HEK293T (cell line): Measurements from ENCODE around the gene WWOX.

Source experiments
- CTCF ChIA-PET: fragments of 350-600 bp; formaldehyde crosslinking; extraction: SDS; loops from one replicate; lab custom pipeline; 2021; ENCODE audit warnings: antibody characterized with exemption, inconsistent platforms; lab: Yijun Ruan, JAX
- POLR2A ChIA-PET: fragments of 350-600 bp; formaldehyde crosslinking; extraction: SDS; loops from one replicate; lab custom pipeline; 2020; ENCODE audit warnings: antibody characterized with exemption, inconsistent platforms; lab: Yijun Ruan, JAX
- DNase-seq: peaks from one replicate; pipeline ENCODE4 v3.0.0; 2012; ENCODE audit warnings: mixed read lengths; ENCODE audit errors: extremely low spot score
- ARNT ChIP-seq: fragments of 450-650 bp; IDR thresholded peaks from 2 replicates; pipeline ENCODE4 v1.6.1; 2017; ENCODE audit warnings: mild to moderate bottlenecking
- BHLHE40 ChIP-seq: fragments of 450-650 bp; IDR thresholded peaks from 2 replicates; pipeline ENCODE4 v1.6.1; 2016; ENCODE audit warnings: mild to moderate bottlenecking, moderate library complexity, borderline replicate concordance
- CTBP1 ChIP-seq: fragments of 450-650 bp; IDR thresholded peaks from 2 replicates; pipeline ENCODE4 v1.6.1; 2016; ENCODE audit warnings: borderline replicate concordance
- ELF4 ChIP-seq: fragments of 450-650 bp; IDR thresholded peaks from 2 replicates; pipeline ENCODE4 v1.6.1; 2017; ENCODE audit warnings: antibody characterized with exemption
- FOXA1 ChIP-seq: fragments of 450-650 bp; IDR thresholded peaks from 2 replicates; pipeline ENCODE4 v1.6.1; 2016; ENCODE audit warnings: mild to moderate bottlenecking
- FOXK2 ChIP-seq: fragments of 450-650 bp; IDR thresholded peaks from 2 replicates; pipeline ENCODE4 v1.6.1; 2016; ENCODE audit warnings: mild to moderate bottlenecking
- FOXM1 ChIP-seq: fragments of 450-650 bp; IDR thresholded peaks from 2 replicates; pipeline ENCODE4 v1.6.1; 2017; ENCODE audit warnings: mild to moderate bottlenecking, borderline replicate concordance
- HDGF ChIP-seq: fragments of 450-650 bp; IDR thresholded peaks from 2 replicates; pipeline ENCODE4 v1.6.1; 2017; ENCODE audit warnings: antibody characterized with exemption, borderline replicate concordance
- L3MBTL2 ChIP-seq: fragments of 450-650 bp; conservative IDR thresholded peaks from 2 replicates; pipeline ENCODE4 v1.6.1; 2016; ENCODE audit warnings: mild to moderate bottlenecking
- LEF1 ChIP-seq: fragments of 450-650 bp; IDR thresholded peaks from 2 replicates; pipeline ENCODE4 v1.6.1; 2017; ENCODE audit warnings: mild to moderate bottlenecking, borderline replicate concordance
- NFRKB ChIP-seq: fragments of 450-650 bp; IDR thresholded peaks from 2 replicates; pipeline ENCODE4 v1.6.1; 2016; ENCODE audit warnings: mild to moderate bottlenecking, moderate library complexity
- PKNOX1 ChIP-seq: fragments of 450-650 bp; IDR thresholded peaks from 2 replicates; pipeline ENCODE4 v1.6.1; 2016
- SP1 ChIP-seq: fragments of 450-650 bp; IDR thresholded peaks from 2 replicates; pipeline ENCODE4 v1.6.1; 2017
- SUZ12 ChIP-seq: fragments of 450-650 bp; IDR thresholded peaks from 2 replicates; pipeline ENCODE4 v1.6.1; 2016; ENCODE audit warnings: mild to moderate bottlenecking
- TARDBP ChIP-seq: fragments of 450-650 bp; IDR thresholded peaks from 2 replicates; pipeline ENCODE4 v1.6.1; 2016
- ZNF384 ChIP-seq: fragments of 450-650 bp; IDR thresholded peaks from 2 replicates; pipeline ENCODE4 v1.6.1; 2016

WWOX gene

GRCh38 chr16:78882751-78883150, 783.3 kb downstream of the WWOX start:
- no peak for DNase-seq
- POLR2A ChIA-PET = no interaction called here
- CTCF ChIA-PET = no interaction called here
- TF ChIP-seq TARDBP (no peak), NFRKB (no peak), SP1 (no peak), L3MBTL2 (no peak), LEF1 (no peak), FOXK2 (no peak), FOXM1 (no peak), SUZ12 (no peak), ARNT (no peak), HDGF (no peak), CTBP1 (no peak), ELF4 (no peak), FOXA1 (no peak), BHLHE40 (no peak), ZNF384 (no peak), PKNOX1 (no peak)

GRCh38 chr16:78884204-78884603, 784.8 kb downstream of the WWOX start:
- TF ChIP-seq CTBP1 = no peak
- POLR2A ChIA-PET = no interaction called here
- DNase-seq = no peak
- CTCF ChIA-PET = no interaction called here

- POLR2A ChIA-PET = no interaction called here
- DNase-seq = no peak
- TF ChIP-seq CTBP1 (no peak), LEF1 (no peak)
- CTCF ChIA-PET = interaction anchor here (0.6 kb wide), 1 partner anchor 19 kb away, joined by 3 read pairs; no protein-coding TSS in a partner anchor
Observed at GRCh38 chr16:78889346-78889745, 789.9 kb downstream of the WWOX start.

DNA sequence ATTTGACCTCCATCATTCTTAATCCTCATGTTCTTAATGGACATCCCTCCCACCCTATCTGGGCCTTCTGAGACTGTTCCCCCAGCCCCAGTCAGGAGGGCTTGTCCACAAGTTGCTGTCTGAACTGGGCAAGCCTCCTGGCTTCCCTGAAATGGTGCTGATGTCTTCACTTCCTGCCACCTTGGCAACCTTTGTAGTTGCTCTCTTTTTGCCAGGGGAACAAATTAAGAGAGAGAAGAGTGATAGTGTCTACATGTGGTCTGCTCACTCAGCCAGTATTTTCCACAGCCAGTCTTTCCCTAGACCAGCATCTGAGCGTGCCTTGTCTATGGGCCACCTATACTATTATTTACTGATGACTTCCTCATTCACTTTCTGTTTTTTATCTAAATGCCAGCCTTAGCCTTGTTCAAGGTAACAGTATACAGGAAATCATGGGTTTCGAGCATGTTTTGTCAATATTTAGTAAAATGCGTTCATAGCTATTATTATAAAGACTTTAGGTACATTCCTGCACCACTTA, 791.0 kb downstream of the WWOX start:
- TF ChIP-seq TARDBP (no peak), BHLHE40 (no peak), L3MBTL2 (no peak), LEF1 (no peak), ZNF384 (no peak), FOXM1 (no peak), ELF4 (no peak), CTBP1 (no peak)
- ChIA-PET CTCF (no interaction called here), POLR2A (no interaction called here)
- DNase-seq = no peak

GRCh38 chr16:78892951-78893733, 793.7 kb downstream of the WWOX start:
- DNase-seq = no peak
- ChIA-PET CTCF (interaction anchor here (0.9 kb wide), 1 partner anchor 15 kb away, joined by 3 read pairs; no protein-coding TSS in a partner anchor), POLR2A (no interaction called here)
- TF ChIP-seq LEF1 = no peak
- TF ChIP-seq BHLHE40 = no peak

- ChIA-PET POLR2A (no interaction called here), CTCF (no interaction called here)
- TF ChIP-seq TARDBP (no peak), ELF4 (no peak), LEF1 (no peak), SUZ12 (no peak), HDGF (no peak), CTBP1 (no peak)
- no peak for DNase-seq
Observed at GRCh38 chr16:78894886-78895285, 795.4 kb downstream of the WWOX start.

GRCh38 chr16:78895681-78896080, 796.2 kb downstream of the WWOX start:
- no peak for DNase-seq
- no peak for TF ChIP-seq LEF1
- POLR2A ChIA-PET = no interaction called here
- CTCF ChIA-PET = no interaction called here

DNA sequence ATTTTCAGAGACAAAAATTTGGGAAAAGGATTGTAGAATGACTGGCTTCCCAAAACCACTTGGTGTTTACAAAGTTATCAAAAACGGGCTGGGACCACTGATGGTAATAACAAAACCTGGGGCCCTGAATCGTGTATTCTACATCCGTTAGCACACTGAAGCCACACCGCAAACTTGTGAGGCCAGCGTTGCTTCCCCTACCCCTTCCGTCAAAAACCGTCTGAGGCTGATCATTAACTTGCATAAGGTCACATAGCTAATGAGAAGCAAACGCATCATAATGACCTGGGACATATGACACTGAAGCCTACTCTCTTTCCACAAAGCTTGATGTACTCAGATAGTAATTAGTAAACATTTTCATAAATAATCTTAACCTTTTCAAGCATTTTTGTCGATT, 796.8 kb downstream of the WWOX start:
- ChIA-PET CTCF (no interaction called here), POLR2A (no interaction called here)
- DNase-seq = no peak
- TF ChIP-seq ZNF384 (no peak), FOXK2 (no peak), NFRKB (no peak), ELF4 (no peak), HDGF (no peak), FOXM1 (no peak), LEF1 (no peak), BHLHE40 (no peak), SUZ12 (no peak), FOXA1 (no peak), TARDBP (no peak), ARNT (no peak), SP1 (no peak), PKNOX1 (no peak), CTBP1 (no peak), L3MBTL2 (no peak)
